ENCODE measurements around the gene HBM.

DNA sequence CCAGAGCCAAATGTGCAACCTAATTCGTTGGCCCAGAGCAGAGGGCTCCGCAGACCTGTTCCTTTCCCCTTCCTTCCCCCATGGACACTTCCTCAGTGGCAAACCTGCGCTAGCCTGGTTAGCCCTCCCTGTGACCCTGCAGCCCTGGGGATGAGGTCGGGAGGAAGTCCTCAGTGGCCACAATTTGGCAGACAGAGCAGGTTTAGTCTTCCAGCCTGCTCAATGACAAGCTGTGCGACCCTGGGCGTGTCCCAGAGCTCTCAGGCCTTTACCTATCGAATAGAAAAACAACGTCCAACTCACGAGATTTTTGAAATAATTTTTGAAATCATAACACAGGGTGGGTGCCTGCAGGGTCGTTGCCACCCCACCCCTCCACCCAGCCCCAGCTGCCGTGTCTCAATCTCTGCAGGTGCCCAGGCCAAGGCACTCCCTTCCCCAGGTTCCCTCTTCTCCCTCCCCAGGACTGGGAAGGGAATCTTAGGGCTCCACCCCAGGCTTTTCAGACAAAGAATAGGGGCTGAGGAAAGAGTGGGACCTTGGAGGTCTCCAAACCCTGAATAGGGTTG is 1.4 kb downstream of the HBM start:
- TF ChIP-seq POLR2A (IDR thresholded peaks at IDR 0.05): no peak
- TF ChIP-seq, protein P1, sequence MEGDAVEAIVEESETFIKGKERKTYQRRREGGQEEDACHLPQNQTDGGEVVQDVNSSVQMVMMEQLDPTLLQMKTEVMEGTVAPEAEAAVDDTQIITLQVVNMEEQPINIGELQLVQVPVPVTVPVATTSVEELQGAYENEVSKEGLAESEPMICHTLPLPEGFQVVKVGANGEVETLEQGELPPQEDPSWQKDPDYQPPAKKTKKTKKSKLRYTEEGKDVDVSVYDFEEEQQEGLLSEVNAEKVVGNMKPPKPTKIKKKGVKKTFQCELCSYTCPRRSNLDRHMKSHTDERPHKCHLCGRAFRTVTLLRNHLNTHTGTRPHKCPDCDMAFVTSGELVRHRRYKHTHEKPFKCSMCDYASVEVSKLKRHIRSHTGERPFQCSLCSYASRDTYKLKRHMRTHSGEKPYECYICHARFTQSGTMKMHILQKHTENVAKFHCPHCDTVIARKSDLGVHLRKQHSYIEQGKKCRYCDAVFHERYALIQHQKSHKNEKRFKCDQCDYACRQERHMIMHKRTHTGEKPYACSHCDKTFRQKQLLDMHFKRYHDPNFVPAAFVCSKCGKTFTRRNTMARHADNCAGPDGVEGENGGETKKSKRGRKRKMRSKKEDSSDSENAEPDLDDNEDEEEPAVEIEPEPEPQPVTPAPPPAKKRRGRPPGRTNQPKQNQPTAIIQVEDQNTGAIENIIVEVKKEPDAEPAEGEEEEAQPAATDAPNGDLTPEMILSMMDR (IDR thresholded peaks at IDR 0.05): no peak

All from heart left ventricle (tissue), 13 donors.